Effector memory CD4-positive, alpha-beta T cell (primary cell): ENCODE measurements around the gene MAGEF1.
"Not testable (repeated sequence)": the region's sequence is repeated elsewhere in the genome, so short reads cannot be mapped to it uniquely, and the experiment has no call there.

Experiments used
- DNase-seq, 3 donors: peaks; one replicate each; pipeline ENCODE4 v3.0.0-alpha.2; 2020
- H3K27ac ChIP-seq: 2 replicates; pipeline ENCODE4 v1.7.0; 2013; ENCODE audit warnings: mild to moderate bottlenecking, low read length, moderate library complexity; ENCODE audit not compliant: insufficient read depth, poor library complexity, severe bottlenecking
- H3K27me3 ChIP-seq: replicated peaks from 2 replicates; pipeline ENCODE4 v1.7.0; 2013; ENCODE audit warnings: mild to moderate bottlenecking, low read length; ENCODE audit not compliant: insufficient read depth, control insufficient read depth, poor library complexity, severe bottlenecking
- H3K36me3 ChIP-seq: 2 replicates; pipeline ENCODE4 v1.7.0; 2013; ENCODE audit warnings: mild to moderate bottlenecking, low read length, moderate library complexity; ENCODE audit not compliant: control insufficient read depth, insufficient read depth
- H3K4me1 ChIP-seq: 2 replicates; pipeline ENCODE4 v1.7.0; 2013; ENCODE audit warnings: low read length, mild to moderate bottlenecking; ENCODE audit not compliant: control insufficient read depth, insufficient read depth, poor library complexity, severe bottlenecking
- H3K4me3 ChIP-seq: 2 replicates; pipeline ENCODE4 v1.7.0; 2013; ENCODE audit warnings: low read length, low read depth, mild to moderate bottlenecking; ENCODE audit not compliant: insufficient read depth, poor library complexity, severe bottlenecking
- H3K9me3 ChIP-seq: 2 replicates; pipeline ENCODE4 v1.7.0; 2013; ENCODE audit warnings: mild to moderate bottlenecking, low read length, moderate library complexity; ENCODE audit not compliant: control insufficient read depth

MAGEF1 gene

DNA sequence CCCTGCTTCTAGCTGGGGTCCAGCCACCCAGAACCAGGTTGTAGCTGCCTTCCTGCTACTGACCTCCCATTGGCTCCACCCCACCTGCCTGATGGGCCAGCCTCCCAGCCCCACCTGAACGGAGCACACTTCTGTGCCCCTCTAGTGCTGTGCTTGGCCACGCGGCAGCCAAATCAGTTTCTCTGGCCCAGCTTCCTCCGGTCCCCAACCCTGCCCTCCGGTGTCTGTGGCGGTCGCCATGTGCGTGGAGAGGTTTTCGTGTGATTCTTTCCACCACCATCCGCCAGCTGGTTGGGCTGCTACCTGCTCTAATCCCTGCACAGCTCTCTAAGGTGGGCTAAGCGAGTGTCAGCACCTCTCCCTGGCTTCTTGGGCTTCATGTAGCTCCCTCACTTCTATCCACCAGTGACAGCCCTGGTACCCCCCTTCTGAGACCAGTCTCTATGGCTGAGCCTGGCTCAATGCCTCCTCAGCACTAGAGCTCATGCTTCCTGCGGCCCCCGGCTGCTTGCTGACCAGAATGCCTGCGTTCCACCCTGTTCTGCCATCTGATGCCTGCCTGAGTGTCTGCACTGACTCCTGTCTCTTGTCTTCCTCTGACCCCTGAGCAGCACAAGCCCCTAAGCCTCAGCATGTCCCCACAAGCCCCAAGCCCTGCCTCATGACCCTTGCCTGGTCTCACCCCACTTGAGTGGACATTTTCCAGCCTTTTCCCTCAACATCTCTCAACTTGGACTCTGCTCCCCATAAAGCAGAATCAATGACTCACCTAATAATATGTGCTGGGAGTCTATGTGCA, 23.2 kb upstream of the MAGEF1 start:
- no peaks in the 10 kb centered on the region for H3K27me3 ChIP-seq
- no peaks in the 10 kb centered on the region for H3K9me3 ChIP-seq
- no peak overlapping the region for H3K27ac ChIP-seq
- no peak overlapping the region for H3K4me3 ChIP-seq
- DNase-seq: no peak
- no peaks in the 10 kb centered on the region for H3K36me3 ChIP-seq
- no peaks in the 10 kb centered on the region for H3K4me1 ChIP-seq

DNA sequence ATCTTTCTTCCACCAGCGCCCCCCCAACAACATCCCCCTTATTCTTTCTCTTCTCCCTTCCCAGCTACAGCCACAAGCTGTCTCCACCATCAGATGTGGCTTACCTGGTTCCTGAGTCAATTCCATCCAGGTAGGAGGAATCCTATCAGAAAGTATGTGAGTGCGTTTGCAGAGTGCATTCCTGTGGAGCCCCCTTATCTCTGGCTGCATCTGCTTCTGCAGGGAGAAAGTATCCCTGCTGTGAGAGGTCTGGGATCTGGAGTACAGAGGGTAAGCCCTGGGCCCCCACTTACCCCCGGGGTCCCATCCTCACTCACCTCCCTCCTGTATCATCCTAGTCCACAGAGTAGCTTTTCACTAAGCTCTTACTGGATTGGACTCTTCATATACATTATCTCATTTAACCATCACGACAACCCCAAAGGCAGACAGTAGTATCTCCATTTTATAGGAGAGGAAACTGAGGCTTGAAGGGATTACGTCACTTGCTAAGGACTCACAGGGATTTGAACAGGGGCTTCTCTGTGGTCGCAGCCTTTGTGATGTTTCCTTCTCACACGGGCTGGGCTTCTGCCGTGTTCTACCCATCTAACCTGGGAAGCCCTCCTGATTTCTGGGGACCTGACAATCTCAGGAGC, 22.2 kb upstream of the MAGEF1 start:
- no peak overlapping the region for H3K27ac ChIP-seq

DNA sequence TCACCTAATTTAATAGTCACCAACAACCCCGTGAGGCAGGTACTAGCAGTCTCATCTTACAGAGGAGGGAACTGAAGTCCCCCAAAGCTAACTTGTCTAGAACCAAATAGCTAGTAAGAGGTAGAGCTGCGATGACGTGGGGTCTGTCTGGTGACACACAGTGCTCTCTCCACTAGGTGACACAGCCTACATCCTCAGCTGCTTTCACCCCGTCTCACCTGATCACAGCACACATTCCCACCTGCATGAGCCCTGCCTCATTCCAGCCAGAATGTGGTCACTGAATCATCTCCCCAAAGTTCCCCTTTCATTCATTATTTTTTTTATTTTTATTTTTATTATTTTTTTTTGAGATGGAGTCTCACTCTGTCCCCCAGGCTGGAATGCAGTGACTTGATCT, 21.3 kb upstream of the MAGEF1 start:
- no peaks in the 10 kb centered on the region for H3K4me1 ChIP-seq
- no peak for DNase-seq
- H3K9me3 ChIP-seq: no peaks in the 10 kb centered on the region
- H3K36me3 ChIP-seq: no peaks in the 10 kb centered on the region
- H3K27me3 ChIP-seq: no peaks in the 10 kb centered on the region
- no peak overlapping the region for H3K27ac ChIP-seq
- no peak overlapping the region for H3K4me3 ChIP-seq

More for the DNA sequence above, 22.2 kb upstream of the MAGEF1 start:
- no peak overlapping the region for H3K4me3 ChIP-seq
- H3K4me1 ChIP-seq: no peaks in the 10 kb centered on the region
- H3K27me3 ChIP-seq: no peaks in the 10 kb centered on the region
- no peaks in the 10 kb centered on the region for H3K9me3 ChIP-seq
- no peak for DNase-seq
- H3K36me3 ChIP-seq: no peaks in the 10 kb centered on the region

DNA sequence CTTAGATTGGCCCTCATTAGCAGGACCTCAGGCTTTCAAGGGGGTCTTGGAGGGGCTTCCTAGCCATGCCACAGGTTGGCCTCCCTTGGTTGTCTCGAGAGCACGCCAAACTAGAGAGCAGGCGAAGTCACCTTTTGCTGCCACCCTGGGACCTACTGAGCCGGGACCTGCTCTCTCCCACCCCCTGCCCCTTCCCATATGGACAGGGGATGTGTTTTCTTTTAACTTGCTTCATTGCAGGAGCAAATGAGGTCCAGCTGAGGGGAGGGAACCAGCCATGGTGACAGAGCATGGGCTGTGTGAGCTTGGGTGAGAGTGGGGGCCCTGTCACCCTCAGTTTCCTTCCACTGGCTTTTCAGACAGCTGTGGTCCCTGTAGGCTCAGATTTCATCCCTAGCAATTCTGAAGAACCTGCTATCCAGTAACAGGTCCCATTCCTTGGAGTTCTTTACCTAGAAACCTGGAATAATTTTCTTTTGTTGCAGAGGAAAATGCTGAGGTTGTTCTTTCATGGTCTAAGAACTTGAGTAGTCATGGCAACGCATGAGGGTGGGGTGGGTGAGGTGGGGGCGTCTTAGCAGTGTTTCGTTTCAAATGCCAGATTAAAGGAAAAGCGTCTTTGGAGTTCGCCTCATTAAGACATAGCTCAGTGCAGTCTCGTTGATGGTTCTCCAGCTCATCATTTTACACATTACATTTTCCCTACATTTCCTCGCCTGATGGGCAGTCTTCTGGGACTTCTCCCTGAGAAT, 20.1 kb upstream of the MAGEF1 start:
- no peaks in the 10 kb centered on the region for H3K9me3 ChIP-seq
- H3K4me1 ChIP-seq: no peaks in the 10 kb centered on the region
- no peaks in the 10 kb centered on the region for H3K36me3 ChIP-seq
- DNase-seq: no peak
- no peak overlapping the region for H3K4me3 ChIP-seq
- H3K27ac ChIP-seq: no peak overlapping the region
- H3K27me3 ChIP-seq: no peaks in the 10 kb centered on the region

DNA sequence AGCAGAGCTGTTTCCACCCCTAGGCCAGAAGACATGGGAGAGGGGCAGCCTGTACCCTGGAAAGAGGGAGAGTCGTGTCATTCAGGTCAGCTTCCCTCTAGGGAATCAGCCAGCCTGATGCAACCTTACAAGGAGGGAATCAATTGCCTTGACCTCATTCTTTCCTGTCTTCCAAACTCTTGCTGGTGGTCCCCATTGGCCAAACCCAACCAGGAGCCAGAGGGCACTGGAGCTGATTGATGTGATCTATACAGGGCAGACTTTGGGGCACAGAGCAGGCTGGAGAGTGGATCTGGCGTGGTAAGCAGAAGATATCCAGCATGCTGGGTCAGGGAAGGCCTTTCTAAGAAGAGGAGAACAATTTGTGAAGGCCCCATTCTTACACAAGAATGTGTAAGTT, 19.1 kb upstream of the MAGEF1 start:
- Histone ChIP-seq H3K36me3 (no peaks in the 10 kb centered on the region), H3K27me3 (no peaks in the 10 kb centered on the region)
- DNase-seq: no peak

DNA sequence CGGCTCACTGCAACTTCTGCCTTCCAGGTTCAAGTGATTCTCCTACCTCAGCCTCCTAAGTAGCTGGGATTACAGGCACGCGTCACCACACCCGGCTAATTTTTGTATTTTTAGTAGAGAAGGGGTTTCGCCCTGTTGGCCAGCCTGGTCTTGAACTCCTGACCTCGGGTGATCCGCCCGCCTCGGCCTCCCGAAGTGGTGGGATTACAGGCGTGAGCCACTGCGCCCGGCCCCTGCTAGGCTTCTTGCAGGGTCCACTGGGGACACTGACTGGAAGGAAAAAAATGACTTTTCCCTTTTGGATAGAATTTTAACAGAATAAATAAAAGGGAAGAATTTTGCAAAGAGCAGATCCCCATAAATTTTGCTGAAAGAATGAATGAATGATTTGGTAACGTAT, 17.3 kb upstream of the MAGEF1 start:
- not testable (repeated sequence) for H3K27me3 ChIP-seq, H3K4me1 ChIP-seq, H3K9me3 ChIP-seq, DNase-seq, H3K4me3 ChIP-seq, H3K36me3 ChIP-seq, H3K27ac ChIP-seq

More for the DNA sequence above, 19.1 kb upstream of the MAGEF1 start:
- Histone ChIP-seq H3K4me1 (no peaks in the 10 kb centered on the region), H3K4me3 (no peak overlapping the region), H3K9me3 (no peaks in the 10 kb centered on the region), H3K27ac (no peak overlapping the region)

DNA sequence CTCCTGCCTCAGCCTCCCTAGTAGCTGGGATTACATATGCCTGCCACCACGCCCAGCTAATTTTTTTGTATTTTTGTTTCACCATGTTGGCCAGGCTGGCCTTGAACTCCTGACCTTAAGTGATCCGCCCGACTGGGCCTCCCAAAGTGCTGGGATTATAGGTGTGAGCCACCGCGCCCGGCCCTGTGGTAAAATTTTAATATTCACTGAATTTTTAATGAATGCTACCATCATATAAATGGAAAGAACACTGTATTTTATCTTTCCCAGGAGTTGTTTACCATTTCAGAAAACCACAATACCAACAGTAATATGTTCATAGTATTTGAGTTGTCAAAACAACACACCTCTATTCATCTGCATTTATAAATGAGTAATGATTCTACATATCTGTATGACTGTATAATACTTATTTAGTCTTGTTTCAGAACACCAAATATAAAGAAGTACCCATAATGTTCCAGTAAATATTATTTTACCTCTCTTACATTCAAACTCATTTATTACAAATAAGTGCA, 16.2 kb upstream of the MAGEF1 start:
- H3K36me3 ChIP-seq: no peaks in the 10 kb centered on the region
- H3K4me1 ChIP-seq: no peaks in the 10 kb centered on the region
- H3K9me3 ChIP-seq: no peaks in the 10 kb centered on the region
- H3K27ac ChIP-seq: no peak overlapping the region
- no peaks in the 10 kb centered on the region for H3K27me3 ChIP-seq
- no peak overlapping the region for H3K4me3 ChIP-seq
- DNase-seq: no peak

DNA sequence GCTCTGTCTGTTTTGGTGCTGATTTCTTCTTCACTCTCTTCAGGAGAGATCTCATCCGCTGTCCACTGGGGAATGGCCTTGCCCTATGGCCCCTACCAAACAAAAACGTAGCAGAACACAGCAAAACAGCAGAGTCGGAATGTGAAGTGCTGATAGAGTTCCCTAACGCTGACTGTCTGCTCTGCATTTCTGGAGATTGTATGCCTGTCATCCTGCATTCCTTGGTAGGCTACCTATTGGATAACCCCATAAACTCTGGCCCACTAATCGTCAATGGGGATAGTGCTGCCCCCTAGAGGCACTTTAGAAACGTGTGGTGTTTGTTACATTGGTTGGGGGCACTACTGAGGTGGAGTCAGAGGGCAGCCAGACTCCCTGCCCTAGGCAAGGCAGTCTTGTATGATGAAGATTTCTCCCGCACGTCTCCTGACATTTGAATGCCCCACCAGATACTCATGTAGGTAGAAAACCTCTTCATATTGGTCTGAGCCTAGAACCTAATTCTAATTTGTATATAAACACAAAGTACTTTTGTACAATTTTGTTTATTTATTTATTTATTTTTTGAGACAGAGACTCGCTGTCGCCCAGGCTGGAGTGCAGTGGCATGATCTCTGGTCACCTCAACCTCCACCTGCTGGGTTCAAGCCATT, 15.6 kb upstream of the MAGEF1 start:
- DNase-seq: peak in 1 of 3 donors; percentile 8

DNA sequence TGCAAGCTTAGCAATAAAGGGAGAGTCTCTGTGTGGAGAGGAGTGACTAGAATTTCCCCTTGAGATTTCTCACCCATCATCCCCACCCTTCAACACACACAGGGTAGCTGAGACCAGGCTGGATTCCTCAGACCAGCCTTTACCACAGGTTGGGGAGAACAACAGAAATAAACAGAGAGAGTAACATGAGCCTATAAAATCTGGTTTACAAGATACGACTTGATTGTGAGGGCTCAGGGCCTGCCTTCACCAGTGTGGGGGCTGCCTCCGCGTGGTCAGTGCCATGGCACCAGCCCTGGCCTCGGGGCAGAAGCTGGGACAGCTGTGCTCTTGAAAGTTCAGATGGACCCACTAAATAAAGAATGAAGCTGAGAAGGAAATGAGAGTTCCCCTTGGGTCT, 14.6 kb upstream of the MAGEF1 start:
- no peaks in the 10 kb centered on the region for H3K4me1 ChIP-seq
- H3K36me3 ChIP-seq: no peaks in the 10 kb centered on the region
- H3K27me3 ChIP-seq: no peaks in the 10 kb centered on the region
- H3K4me3 ChIP-seq: no peak overlapping the region
- H3K27ac ChIP-seq: no peak overlapping the region
- H3K9me3 ChIP-seq: no peaks in the 10 kb centered on the region
- DNase-seq: no peak

More for the DNA sequence above, 15.6 kb upstream of the MAGEF1 start:
- no peaks in the 10 kb centered on the region for H3K27me3 ChIP-seq
- no peaks in the 10 kb centered on the region for H3K9me3 ChIP-seq
- H3K4me1 ChIP-seq: no peaks in the 10 kb centered on the region
- H3K4me3 ChIP-seq: no peak overlapping the region
- H3K27ac ChIP-seq: no peak overlapping the region
- H3K36me3 ChIP-seq: no peaks in the 10 kb centered on the region
